ENCODE results near the gene SAE1.

DNA sequence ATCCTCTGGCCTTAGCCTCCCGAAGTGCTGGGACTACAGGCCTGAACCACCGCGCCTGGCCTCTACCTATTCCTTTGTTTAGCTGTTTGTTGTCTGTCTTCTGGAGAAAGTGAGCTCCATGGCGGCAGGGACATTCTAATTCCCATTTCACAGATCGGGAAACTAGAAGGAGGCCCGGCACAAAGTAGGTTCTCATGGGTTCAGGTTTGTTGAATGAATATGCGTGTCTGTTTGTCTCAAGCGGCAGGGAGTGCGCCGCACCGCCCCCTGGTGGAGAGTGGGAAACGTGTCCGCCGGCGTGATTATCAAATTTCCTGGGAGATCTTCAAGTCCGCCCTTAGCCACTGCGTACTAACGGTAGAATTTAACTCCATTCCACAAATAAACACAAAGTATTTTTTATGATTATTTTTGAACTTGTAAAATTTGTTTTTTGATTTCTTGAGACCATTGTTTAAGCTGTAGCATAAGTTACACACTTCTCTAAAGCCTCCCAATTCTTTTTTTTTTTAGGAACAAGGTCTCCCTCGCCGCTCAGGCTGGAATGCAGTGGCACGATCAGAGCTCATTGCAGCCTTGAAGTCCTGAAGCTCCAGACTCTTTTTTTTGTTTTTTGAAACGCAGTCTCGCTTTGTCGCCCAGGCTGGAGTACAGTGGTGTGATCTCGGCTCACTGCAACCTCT, 116.8 kb downstream of the SAE1 start:
- TF ChIP-seq EZH2 (IDR thresholded peaks at IDR 0.05; ENCODE audit: insufficient read depth, poor library complexity, severe bottlenecking) (no peak), EZH2phosphoT487 (IDR thresholded peaks at IDR 0.05; ENCODE audit: insufficient read depth, low read depth) (no peak)
